ENCODE measurements around the gene GLI1. TPM values are rescaled to one million over a fixed set of nuclear protein-coding genes. Genes with fewer than 3 reads are reported as not detected.

The GLI1 gene
- total RNA-seq, 2 donors from 2014 or later = 3.4 to 6.4 TPM

GRCh38 chr12:57485695-57486094 lies 26.1 kb downstream of the GLI1 start:
- no peaks in the 10 kb centered on the region for H3K9me3 ChIP-seq (ENCODE audit: control insufficient read depth, low read length)
- peaks cover 19% of the 10 kb centered on the region for H3K36me3 ChIP-seq (ENCODE audit: control insufficient read depth, insufficient read depth, low read length)
- no peak overlapping the region for H3K4me3 ChIP-seq (ENCODE audit: low read length)
- no peak for TF ChIP-seq CTCF (conservative IDR thresholded peaks at IDR 0.05)
- H3K9ac ChIP-seq (ENCODE audit: extremely low read depth, low read length, poor library complexity, severe bottlenecking) = peak overlapping the region; percentile 51
- H3K4me1 Mint-ChIP-seq = peaks cover 23% of the 10 kb centered on the region
- peaks cover 20% of the 10 kb centered on the region for H3K36me3 Mint-ChIP-seq (ENCODE audit: low read depth)
- peak overlapping the region; percentile 64 for H3K27ac Mint-ChIP-seq
- peak; percentile 70 for DNase-seq
- H3K4me3 Mint-ChIP-seq = no peak overlapping the region
- no peaks in the 10 kb centered on the region for H3K4me1 ChIP-seq (ENCODE audit: control insufficient read depth, insufficient read depth, low read length)
- no peaks in the 10 kb centered on the region for H3K9me3 Mint-ChIP-seq
- H3K27me3 ChIP-seq (ENCODE audit: control insufficient read depth, insufficient read depth, low read length, poor library complexity, severe bottlenecking) = no peaks in the 10 kb centered on the region
- no peaks in the 10 kb centered on the region for H3K27me3 Mint-ChIP-seq (ENCODE audit: insufficient read depth)
- peak overlapping the region; percentile 19 for H3K27ac ChIP-seq (ENCODE audit: low read depth, low read length)

- no peak for TF ChIP-seq CTCF (conservative IDR thresholded peaks at IDR 0.05)
- peak overlapping the region; percentile 55 for H3K27ac Mint-ChIP-seq
- Histone ChIP-seq H3K9ac (ENCODE audit: extremely low read depth, low read length, poor library complexity, severe bottlenecking) (no peak overlapping the region), H3K27me3 (ENCODE audit: control insufficient read depth, insufficient read depth, low read length, poor library complexity, severe bottlenecking) (no peaks in the 10 kb centered on the region), H3K4me3 (ENCODE audit: low read length) (peak overlapping the region; percentile 99), H3K9me3 (ENCODE audit: control insufficient read depth, low read length) (no peaks in the 10 kb centered on the region), H3K4me1 (ENCODE audit: control insufficient read depth, insufficient read depth, low read length) (no peaks in the 10 kb centered on the region), H3K36me3 (ENCODE audit: control insufficient read depth, insufficient read depth, low read length) (peaks cover 31% of the 10 kb centered on the region), H3K27ac (ENCODE audit: low read depth, low read length) (no peak overlapping the region)
- 94 to 96% methylated on average over 18 to 27 of the region's 27 CpGs for WGBS, 2 experiments (ENCODE audit: insufficient coverage in 1 of 2, insufficient read length in 1 of 2)
- DNase-seq = no peak
- peak overlapping the region; percentile 98 for H3K4me3 Mint-ChIP-seq
- H3K9me3 Mint-ChIP-seq = no peaks in the 10 kb centered on the region
- H3K36me3 Mint-ChIP-seq (ENCODE audit: low read depth) = peaks cover 33% of the 10 kb centered on the region
- H3K4me1 Mint-ChIP-seq = peaks cover 19% of the 10 kb centered on the region
- H3K27me3 Mint-ChIP-seq (ENCODE audit: insufficient read depth) = no peaks in the 10 kb centered on the region
Measured at GRCh38 chr12:57487055-57487596, 27.5 kb downstream of the GLI1 start.

- Histone ChIP-seq H3K4me3 (ENCODE audit: low read length) (peak within 1 kb of the TSS; percentile 99), H3K4me1 (ENCODE audit: control insufficient read depth, insufficient read depth, low read length) (no peaks in the 10 kb centered on the region), H3K36me3 (ENCODE audit: control insufficient read depth, insufficient read depth, low read length) (peaks cover 36% of the 10 kb centered on the region), H3K27ac (ENCODE audit: low read depth, low read length) (peak within 1 kb of the TSS; percentile 94), H3K27me3 (ENCODE audit: control insufficient read depth, insufficient read depth, low read length, poor library complexity, severe bottlenecking) (no peaks in the 10 kb centered on the region), H3K9me3 (ENCODE audit: control insufficient read depth, low read length) (no peaks in the 10 kb centered on the region), H3K9ac (ENCODE audit: extremely low read depth, low read length, poor library complexity, severe bottlenecking) (peak within 1 kb of the TSS; percentile 90)
- Mint-ChIP-seq H3K36me3 (ENCODE audit: low read depth) (peaks cover 39% of the 10 kb centered on the region), H3K4me3 (peak within 1 kb of the TSS; percentile 98), H3K4me1 (peaks cover 19% of the 10 kb centered on the region), H3K27me3 (ENCODE audit: insufficient read depth) (no peaks in the 10 kb centered on the region), H3K27ac (peak within 1 kb of the TSS; percentile 95), H3K9me3 (peaks cover under 1% of the 10 kb centered on the region)
- TF ChIP-seq CTCF (conservative IDR thresholded peaks at IDR 0.05) = no peak
- WGBS, 2 experiments (ENCODE audit: insufficient coverage in 1 of 2, insufficient read length in 1 of 2) = 17 to 19% methylated on average over 30 to 47 of the region's 47 CpGs
- peak; percentile 99 for DNase-seq
Measured at GRCh38 chr12:57487597-57488401, 28.2 kb downstream of the GLI1 start, which contains the start of gene MARS1. Gene MARS1, plus strand, starts transcription at chr12:57488068. Its CDS starts 23 bp downstream, at chr12:57488091.

All from endodermal cell (in vitro differentiated cells).